ENCODE data around the gene GLT8D2. TPM values are rescaled to one million over a fixed set of nuclear protein-coding genes. Genes with fewer than 3 reads are reported as not detected.

Gene GLT8D2
- polyA plus RNA-seq, 2 of the 4 experiments (the other 2 are of a cell fraction): 0.27 to 0.43 TPM

- TF ChIP-seq JUNB (IDR thresholded peaks at IDR 0.05): no peak
- no peak for TF ChIP-seq KDM5A (IDR thresholded peaks at IDR 0.05)
- no peak for TF ChIP-seq ZFP36 (IDR thresholded peaks at IDR 0.05; ENCODE audit: borderline replicate concordance, partially characterized antibody)
- TF ChIP-seq ATOH8 (CRISPR knock-in tag; IDR thresholded peaks at IDR 0.05; ENCODE audit: low read depth): no peak
- no peak for TF ChIP-seq JUN (IDR thresholded peaks at IDR 0.05)
- TF ChIP-seq SREBF2 (IDR thresholded peaks at IDR 0.05): no peak
- no peak for TF ChIP-seq HEYL (CRISPR knock-in tag; IDR thresholded peaks at IDR 0.05)
- TF ChIP-seq EP300 (IDR thresholded peaks at IDR 0.05): no peak
Measured at GRCh38 chr12:104025771-104026170, 24.2 kb downstream of the GLT8D2 start (continued).

- no peak overlapping the region for H3K4me2 ChIP-seq
- H3K27ac ChIP-seq: no peak overlapping the region
- CTCF ChIA-PET: interaction anchor here (1.0 to 1.1 kb wide), 2 partner anchors 10 to 85 kb away, joined by 3 read pairs; no protein-coding TSS in a partner anchor
- FAIRE-seq: no peak
- 58% methylated on average over 6 of the region's 6 CpGs for WGBS (ENCODE audit: missing lambda C conversion rate)
- no peak for ATAC-seq
- POLR2A ChIA-PET: no interaction called here
- no peaks in the 10 kb centered on the region for H3K4me1 ChIP-seq
- TF ChIP-seq CHD2 (IDR thresholded peaks at IDR 0.05; ENCODE audit: low read length, partially characterized antibody): no peak
- TF ChIP-seq ZFP36 (IDR thresholded peaks at IDR 0.05; ENCODE audit: borderline replicate concordance, partially characterized antibody): peak; percentile 67
- H3K9me3 ChIP-seq: peaks cover 13% of the 10 kb centered on the region
- no peak for DNase-seq (ENCODE audit: low read depth in 1 of 2, low spot score in 1 of 2)
- no peak overlapping the region for H3K4me3 ChIP-seq
Measured at GRCh38 chr12:104024348-104024747, 25.6 kb downstream of the GLT8D2 start.

- DNase-seq (ENCODE audit: low read depth in 1 of 2, low spot score in 1 of 2) (no peak), ATAC-seq (no peak), FAIRE-seq (no peak)
- Histone ChIP-seq H3K4me1 (no peaks in the 10 kb centered on the region), H3K4me2 (no peak overlapping the region), H3K9me3 (peaks cover 13% of the 10 kb centered on the region), H3K4me3 (no peak overlapping the region), H3K27ac (no peak overlapping the region)
- CTCF ChIA-PET: no interaction called here
- TF ChIP-seq EP300 (IDR thresholded peaks at IDR 0.05) (no peak), TP53 (CRISPR knock-in tag; IDR thresholded peaks at IDR 0.05) (no peak), GATA3 (IDR thresholded peaks at IDR 0.05; ENCODE audit: borderline replicate concordance) (no peak), JUN (IDR thresholded peaks at IDR 0.05) (no peak), RARB (CRISPR knock-in tag; IDR thresholded peaks at IDR 0.05) (no peak), EHMT2 (IDR thresholded peaks at IDR 0.05; ENCODE audit: low read depth) (no peak), MAX (IDR thresholded peaks at IDR 0.05) (no peak), HES2 (IDR thresholded peaks at IDR 0.05) (no peak), REST (IDR thresholded peaks at IDR 0.05) (no peak), KDM1A (IDR thresholded peaks at IDR 0.05; ENCODE audit: low read depth) (no peak), HOXA7 (CRISPR knock-in tag; IDR thresholded peaks at IDR 0.05) (no peak), RFX5 (IDR thresholded peaks at IDR 0.05) (no peak), PHF8 (IDR thresholded peaks at IDR 0.05; ENCODE audit: borderline replicate concordance, low read depth) (no peak), ESRRA (IDR thresholded peaks at IDR 0.05; ENCODE audit: borderline replicate concordance, low read length) (no peak), HOXB13 (CRISPR knock-in tag; IDR thresholded peaks at IDR 0.05; ENCODE audit: low read depth) (no peak)
- WGBS (ENCODE audit: missing lambda C conversion rate): 49% methylated on average over 2 of the region's 2 CpGs
- POLR2A ChIA-PET: no interaction called here
Measured at GRCh38 chr12:104023710-104024109, 26.3 kb downstream of the GLT8D2 start.
